ENCODE results near the gene DSE. TPM values are rescaled to one million over a fixed set of nuclear protein-coding genes. Genes with fewer than 3 reads are reported as not detected.

The DSE gene
- polyA plus RNA-seq, 2 of the 4 experiments (the other 2 are of a cell fraction): 20.2 to 22.7 TPM

DNA sequence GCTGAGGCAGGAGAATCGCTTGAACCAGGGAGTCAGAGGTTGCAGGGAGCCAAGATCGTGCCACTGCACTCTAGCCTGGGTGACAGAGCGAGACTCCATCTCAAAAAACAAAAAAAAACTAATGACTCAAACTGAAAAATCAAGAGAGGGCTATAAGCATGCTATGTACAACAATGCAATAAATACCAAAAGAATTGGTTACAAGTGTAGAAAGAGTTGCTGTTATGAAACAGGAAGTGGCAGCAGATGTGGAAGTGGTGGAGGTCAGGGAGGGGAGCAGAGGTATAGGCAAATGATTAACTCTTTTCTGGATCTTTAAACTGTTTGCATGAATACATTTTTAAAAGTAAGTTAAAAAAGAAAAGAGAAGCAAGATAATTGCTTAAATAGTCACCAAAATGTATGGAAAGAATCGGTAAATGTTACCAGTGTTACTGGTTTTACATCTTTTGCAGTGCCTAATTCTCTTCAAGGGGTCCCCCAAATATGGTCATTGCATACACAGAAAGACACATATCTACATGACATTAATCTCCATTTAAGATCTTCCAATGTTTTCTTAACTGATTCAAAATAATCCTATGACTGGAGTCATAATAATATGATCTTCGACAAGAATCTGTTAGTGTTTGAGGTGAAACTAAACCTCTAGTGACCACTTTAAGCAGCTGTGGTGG is 105.4 kb downstream of the DSE start (continued):
- TF ChIP-seq, protein P1, sequence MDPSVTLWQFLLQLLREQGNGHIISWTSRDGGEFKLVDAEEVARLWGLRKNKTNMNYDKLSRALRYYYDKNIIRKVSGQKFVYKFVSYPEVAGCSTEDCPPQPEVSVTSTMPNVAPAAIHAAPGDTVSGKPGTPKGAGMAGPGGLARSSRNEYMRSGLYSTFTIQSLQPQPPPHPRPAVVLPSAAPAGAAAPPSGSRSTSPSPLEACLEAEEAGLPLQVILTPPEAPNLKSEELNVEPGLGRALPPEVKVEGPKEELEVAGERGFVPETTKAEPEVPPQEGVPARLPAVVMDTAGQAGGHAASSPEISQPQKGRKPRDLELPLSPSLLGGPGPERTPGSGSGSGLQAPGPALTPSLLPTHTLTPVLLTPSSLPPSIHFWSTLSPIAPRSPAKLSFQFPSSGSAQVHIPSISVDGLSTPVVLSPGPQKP (IDR thresholded peaks at IDR 0.05; ENCODE audit: low read depth, low read length): no peak

DNA sequence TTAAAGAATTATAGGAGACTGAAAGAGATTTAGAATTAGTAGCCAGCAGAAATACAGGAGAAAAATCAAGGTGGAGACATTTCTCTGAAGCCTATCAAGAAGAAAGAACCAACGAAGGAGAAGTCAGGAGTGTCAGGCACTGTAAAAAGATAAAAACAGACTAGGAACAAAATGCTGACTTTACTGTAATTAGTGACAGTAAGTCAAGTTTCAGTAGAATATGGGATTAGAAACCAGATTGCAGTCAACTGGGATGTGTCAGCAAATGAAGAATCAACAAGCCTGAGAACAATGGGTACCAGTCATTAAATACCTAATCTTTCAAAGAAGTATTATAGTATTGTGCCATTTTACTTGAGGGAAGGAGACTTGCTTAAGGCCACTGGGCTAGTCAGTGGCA is 112.0 kb downstream of the DSE start:
- TF ChIP-seq MAFK (IDR thresholded peaks at IDR 0.05; ENCODE audit: partially characterized antibody): peak; percentile 47
- no peak for TF ChIP-seq SMC3 (IDR thresholded peaks at IDR 0.05)
- TF ChIP-seq POLR2AphosphoS2 (conservative IDR thresholded peaks at IDR 0.05; ENCODE audit: low read length): no peak
- no peak for TF ChIP-seq ZFP36 (IDR thresholded peaks at IDR 0.05; ENCODE audit: borderline replicate concordance, partially characterized antibody)
- no peak overlapping the region for H3K27ac ChIP-seq
- no peaks in the 10 kb centered on the region for H3K9me3 ChIP-seq
- no peaks in the 10 kb centered on the region for H3K4me1 ChIP-seq
- WGBS (ENCODE audit: missing lambda C conversion rate): 3% methylated on average over 1 of the region's 1 CpG
- ATAC-seq (no peak), FAIRE-seq (no peak), DNase-seq (ENCODE audit: low read depth in 1 of 2, low spot score in 1 of 2) (no peak)
- CTCF ChIA-PET: interaction anchor here (0.6 kb wide), 1 partner anchor 18 kb away, joined by 3 read pairs; no protein-coding TSS in a partner anchor
- H3K4me3 ChIP-seq: no peak overlapping the region
- no peak overlapping the region for H3K4me2 ChIP-seq
- POLR2A ChIA-PET: no interaction called here

DNA sequence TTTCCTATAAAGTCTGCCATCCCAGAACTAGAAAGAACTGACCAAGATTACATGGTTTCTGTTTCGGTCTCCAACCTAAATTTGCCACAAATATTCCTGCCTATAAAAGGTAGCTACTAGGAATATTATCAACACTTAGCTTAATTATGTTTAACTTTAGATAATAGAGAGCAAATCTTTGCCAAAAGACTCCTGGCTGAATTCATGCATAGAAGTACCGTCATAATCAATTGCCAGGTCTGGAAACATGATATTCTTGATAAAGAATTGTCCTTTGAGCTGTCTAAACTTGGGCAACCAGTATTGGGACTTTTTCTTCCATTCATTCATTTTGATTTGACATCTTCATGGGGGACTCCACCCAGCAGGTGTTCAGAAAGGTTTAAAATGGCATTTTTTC is 112.9 kb downstream of the DSE start:
- H3K4me2 ChIP-seq: no peak overlapping the region
- CTCF ChIA-PET: interaction anchor here (0.6 kb wide), 1 partner anchor 17 kb away, joined by 3 read pairs; no protein-coding TSS in a partner anchor
- H3K27ac ChIP-seq: no peak overlapping the region
- H3K9me3 ChIP-seq: no peaks in the 10 kb centered on the region
- POLR2A ChIA-PET: no interaction called here
- FAIRE-seq: no peak
- no peak for ATAC-seq
- no peaks in the 10 kb centered on the region for H3K4me1 ChIP-seq
- no peak overlapping the region for H3K4me3 ChIP-seq
- WGBS (ENCODE audit: missing lambda C conversion rate): 26% methylated on average over 2 of the region's 2 CpGs
- DNase-seq (ENCODE audit: low read depth in 1 of 2, low spot score in 1 of 2): no peak
- TF ChIP-seq TP53 (CRISPR knock-in tag; IDR thresholded peaks at IDR 0.05): no peak
- no peak for TF ChIP-seq NPAS2 (CRISPR knock-in tag; IDR thresholded peaks at IDR 0.05; ENCODE audit: borderline replicate concordance)
- TF ChIP-seq HEYL (CRISPR knock-in tag; IDR thresholded peaks at IDR 0.05): no peak

DNA sequence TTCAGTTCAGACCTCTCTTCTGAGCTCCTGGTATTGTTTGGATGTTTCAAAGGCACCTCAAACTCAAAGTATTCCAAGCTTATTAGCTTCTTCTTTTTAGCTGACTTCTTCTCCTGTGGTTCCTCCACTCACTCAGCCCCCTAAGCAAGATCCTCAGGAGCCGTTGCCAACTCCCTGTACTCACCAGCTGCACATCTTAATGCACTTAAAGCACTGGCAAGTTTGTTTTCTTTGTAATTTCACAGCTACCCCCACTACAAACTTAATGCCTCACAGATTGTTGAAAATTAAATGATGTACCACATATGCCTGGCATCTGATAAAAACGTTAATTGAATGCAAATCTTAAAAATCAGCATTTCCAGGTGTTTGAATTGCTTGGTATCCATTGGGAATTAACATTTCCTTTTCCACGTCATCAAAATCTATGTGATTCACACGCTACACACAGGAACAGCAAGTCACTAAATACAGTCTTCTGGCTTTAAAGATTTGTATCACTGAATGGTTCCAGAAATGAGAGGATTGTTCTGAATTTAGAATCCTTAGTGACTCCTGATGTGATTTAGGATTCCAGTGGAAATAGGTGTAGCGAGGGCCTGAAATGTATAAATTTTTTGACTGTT is 114.9 kb downstream of the DSE start:
- H3K4me3 ChIP-seq: no peak overlapping the region
- H3K4me2 ChIP-seq: no peak overlapping the region
- TF ChIP-seq HOXB5 (CRISPR knock-in tag; IDR thresholded peaks at IDR 0.05) (no peak), MAZ (IDR thresholded peaks at IDR 0.05; ENCODE audit: borderline replicate concordance, low read depth, low read length) (no peak), FOSL2 (IDR thresholded peaks at IDR 0.05) (no peak), FOSL2 (CRISPR knock-in tag; IDR thresholded peaks at IDR 0.05) (no peak), CHD2 (IDR thresholded peaks at IDR 0.05; ENCODE audit: low read length, partially characterized antibody) (no peak), SMC3 (IDR thresholded peaks at IDR 0.05) (no peak), ZSCAN20 (CRISPR knock-in tag; IDR thresholded peaks at IDR 0.05) (no peak), CBX8 (IDR thresholded peaks at IDR 0.05) (no peak), GATA3 (IDR thresholded peaks at IDR 0.05; ENCODE audit: borderline replicate concordance) (no peak), KDM1A (IDR thresholded peaks at IDR 0.05; ENCODE audit: low read depth) (no peak), CEBPB (IDR thresholded peaks at IDR 0.05) (no peak), CBX2 (IDR thresholded peaks at IDR 0.05; ENCODE audit: borderline replicate concordance, low read depth) (no peak)
- TF ChIP-seq, protein P2, sequence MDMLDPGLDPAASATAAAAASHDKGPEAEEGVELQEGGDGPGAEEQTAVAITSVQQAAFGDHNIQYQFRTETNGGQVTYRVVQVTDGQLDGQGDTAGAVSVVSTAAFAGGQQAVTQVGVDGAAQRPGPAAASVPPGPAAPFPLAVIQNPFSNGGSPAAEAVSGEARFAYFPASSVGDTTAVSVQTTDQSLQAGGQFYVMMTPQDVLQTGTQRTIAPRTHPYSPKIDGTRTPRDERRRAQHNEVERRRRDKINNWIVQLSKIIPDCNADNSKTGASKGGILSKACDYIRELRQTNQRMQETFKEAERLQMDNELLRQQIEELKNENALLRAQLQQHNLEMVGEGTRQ (IDR thresholded peaks at IDR 0.05): no peak
- TF ChIP-seq, protein P3, sequence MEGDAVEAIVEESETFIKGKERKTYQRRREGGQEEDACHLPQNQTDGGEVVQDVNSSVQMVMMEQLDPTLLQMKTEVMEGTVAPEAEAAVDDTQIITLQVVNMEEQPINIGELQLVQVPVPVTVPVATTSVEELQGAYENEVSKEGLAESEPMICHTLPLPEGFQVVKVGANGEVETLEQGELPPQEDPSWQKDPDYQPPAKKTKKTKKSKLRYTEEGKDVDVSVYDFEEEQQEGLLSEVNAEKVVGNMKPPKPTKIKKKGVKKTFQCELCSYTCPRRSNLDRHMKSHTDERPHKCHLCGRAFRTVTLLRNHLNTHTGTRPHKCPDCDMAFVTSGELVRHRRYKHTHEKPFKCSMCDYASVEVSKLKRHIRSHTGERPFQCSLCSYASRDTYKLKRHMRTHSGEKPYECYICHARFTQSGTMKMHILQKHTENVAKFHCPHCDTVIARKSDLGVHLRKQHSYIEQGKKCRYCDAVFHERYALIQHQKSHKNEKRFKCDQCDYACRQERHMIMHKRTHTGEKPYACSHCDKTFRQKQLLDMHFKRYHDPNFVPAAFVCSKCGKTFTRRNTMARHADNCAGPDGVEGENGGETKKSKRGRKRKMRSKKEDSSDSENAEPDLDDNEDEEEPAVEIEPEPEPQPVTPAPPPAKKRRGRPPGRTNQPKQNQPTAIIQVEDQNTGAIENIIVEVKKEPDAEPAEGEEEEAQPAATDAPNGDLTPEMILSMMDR (IDR thresholded peaks at IDR 0.05): no peak
- TF ChIP-seq, protein P4, sequence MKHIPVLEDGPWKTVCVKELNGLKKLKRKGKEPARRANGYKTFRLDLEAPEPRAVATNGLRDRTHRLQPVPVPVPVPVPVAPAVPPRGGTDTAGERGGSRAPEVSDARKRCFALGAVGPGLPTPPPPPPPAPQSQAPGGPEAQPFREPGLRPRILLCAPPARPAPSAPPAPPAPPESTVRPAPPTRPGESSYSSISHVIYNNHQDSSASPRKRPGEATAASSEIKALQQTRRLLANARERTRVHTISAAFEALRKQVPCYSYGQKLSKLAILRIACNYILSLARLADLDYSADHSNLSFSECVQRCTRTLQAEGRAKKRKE (CRISPR knock-in tag; IDR thresholded peaks at IDR 0.05; ENCODE audit: low read depth): no peak
- TF ChIP-seq, protein P5, sequence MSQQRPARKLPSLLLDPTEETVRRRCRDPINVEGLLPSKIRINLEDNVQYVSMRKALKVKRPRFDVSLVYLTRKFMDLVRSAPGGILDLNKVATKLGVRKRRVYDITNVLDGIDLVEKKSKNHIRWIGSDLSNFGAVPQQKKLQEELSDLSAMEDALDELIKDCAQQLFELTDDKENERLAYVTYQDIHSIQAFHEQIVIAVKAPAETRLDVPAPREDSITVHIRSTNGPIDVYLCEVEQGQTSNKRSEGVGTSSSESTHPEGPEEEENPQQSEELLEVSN (IDR thresholded peaks at IDR 0.05; ENCODE audit: borderline replicate concordance, low read depth): no peak
- TF ChIP-seq, protein P6, sequence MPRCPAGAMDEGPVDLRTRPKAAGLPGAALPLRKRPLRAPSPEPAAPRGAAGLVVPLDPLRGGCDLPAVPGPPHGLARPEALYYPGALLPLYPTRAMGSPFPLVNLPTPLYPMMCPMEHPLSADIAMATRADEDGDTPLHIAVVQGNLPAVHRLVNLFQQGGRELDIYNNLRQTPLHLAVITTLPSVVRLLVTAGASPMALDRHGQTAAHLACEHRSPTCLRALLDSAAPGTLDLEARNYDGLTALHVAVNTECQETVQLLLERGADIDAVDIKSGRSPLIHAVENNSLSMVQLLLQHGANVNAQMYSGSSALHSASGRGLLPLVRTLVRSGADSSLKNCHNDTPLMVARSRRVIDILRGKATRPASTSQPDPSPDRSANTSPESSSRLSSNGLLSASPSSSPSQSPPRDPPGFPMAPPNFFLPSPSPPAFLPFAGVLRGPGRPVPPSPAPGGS (IDR thresholded peaks at IDR 0.05): no peak
- ATAC-seq (no peak), FAIRE-seq (no peak), DNase-seq (ENCODE audit: low read depth in 1 of 2, low spot score in 1 of 2) (no peak)
- no peaks in the 10 kb centered on the region for H3K9me3 ChIP-seq
- 42% methylated on average over 5 of the region's 5 CpGs for WGBS (ENCODE audit: missing lambda C conversion rate)
- ChIA-PET POLR2A (no interaction called here), CTCF (interaction anchor here (1.1 kb wide), 1 partner anchor 11 kb away, joined by 4 read pairs; no protein-coding TSS in a partner anchor)
- no peaks in the 10 kb centered on the region for H3K4me1 ChIP-seq
- no peak overlapping the region for H3K27ac ChIP-seq
